Measurements from ENCODE around the gene RB1.
A peak's percentile ranks its signal among the peaks of the same experiment; 100 is the strongest.
"Not testable (repeated sequence)": the region's sequence is repeated elsewhere in the genome, so short reads cannot be mapped to it uniquely, and the experiment has no call there.

Gene RB1

DNA sequence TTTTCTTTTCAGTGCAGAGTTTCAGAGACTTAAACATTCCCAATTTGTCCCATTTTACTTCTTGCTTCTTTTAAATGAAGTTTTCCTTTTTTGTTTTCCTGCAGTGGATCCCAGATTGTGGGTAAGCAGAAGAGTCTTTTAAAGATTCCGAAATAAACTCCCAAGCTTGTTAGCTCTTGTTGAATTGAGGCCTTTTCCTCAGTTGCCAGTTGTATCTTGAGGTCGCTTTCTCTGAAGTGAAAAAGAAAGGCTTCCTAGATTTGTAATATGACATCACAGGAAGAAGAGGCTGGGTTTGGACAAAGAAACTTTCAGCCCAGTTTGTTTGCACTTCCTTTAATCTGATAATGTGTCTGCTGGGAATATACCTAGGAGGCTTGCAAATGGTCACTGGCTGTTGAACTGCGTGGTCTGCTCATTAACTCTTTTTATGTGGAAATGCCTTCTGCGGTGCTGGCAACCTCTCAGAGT, 109.4 kb downstream of the RB1 start, which contains the start of gene LPAR6:
LPAR6 (minus strand) TSS at position 233 of the 471 bp plus-strand sequence. CDS start 690 bp downstream, outside the sequence.
- peak; percentile 56 for DNase-seq

DNA sequence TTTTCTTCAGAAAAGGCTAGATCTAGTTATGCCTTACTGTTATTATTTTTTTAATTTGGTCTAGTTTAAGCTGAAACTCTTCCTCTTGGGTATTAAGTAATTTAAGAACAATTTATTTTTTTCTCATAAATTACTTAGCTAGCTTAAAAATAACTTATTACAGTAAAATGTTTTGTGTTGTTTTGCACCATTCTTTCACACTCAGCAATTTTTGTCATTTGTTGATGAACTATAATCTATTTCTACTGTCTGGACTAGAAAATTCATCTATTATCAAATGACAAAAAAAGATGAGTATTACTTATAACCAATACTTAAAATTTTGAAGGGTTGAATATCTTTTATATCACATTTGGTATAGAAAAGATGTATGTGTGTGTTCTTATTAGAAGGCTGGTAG, 111.0 kb downstream of the RB1 start:
- no peak for DNase-seq

DNA sequence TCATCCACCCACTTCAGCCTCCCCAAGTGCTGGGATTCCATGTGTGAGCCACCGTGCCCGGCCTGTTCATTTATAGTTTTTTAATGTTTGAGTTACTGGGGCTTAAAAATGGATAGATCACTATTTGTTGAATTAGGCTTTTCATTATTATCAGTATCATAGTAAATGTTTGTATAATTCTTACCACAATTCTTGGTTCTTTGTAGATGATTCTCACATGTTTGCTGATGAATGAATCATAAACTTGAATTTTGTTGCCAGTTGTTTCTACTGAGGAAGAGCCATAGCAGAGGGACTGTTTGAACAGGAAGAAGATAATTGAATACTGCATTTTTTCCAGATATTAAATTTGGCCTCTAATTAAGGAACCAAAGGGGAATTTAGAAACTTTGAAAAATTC, 112.0 kb downstream of the RB1 start:
- no peak for DNase-seq

DNA sequence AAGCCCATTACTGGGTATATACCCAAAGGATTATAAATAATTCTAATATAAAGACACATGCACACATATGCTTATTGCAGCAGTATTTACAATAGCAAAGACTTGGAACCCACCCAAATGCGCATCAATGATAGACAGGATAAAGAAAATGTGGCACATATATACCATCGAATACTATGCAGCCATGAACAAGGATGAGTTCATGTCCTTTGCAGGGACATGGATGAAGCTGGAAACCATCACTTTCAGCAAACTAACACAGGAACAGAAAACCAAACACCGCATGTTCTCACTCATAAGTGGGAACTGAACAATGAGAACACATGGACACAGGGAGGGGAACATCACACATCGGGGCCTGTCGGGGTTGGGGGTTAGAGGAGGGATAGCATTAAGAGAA, 118.5 kb downstream of the RB1 start:
- DNase-seq = not testable (repeated sequence)

DNA sequence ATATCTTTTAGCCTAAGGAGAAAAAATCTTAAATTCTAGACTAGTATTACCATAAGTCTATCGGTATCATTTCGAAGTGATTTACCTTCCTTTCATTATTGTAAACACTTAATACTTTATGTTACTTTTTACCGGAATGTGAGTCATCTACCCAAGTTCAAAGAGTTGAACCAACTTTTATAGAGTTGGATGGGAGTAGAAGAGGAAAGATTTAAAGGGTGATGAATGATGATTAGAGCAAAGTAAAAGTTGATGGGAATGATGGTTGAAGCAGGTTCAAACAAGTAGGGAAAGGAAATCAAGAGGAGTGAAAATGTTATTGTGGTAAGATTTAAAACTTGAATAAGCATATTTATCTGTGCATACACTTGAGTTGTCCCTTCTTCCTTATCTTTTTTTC, 120.7 kb downstream of the RB1 start:
- no peak for DNase-seq

DNA sequence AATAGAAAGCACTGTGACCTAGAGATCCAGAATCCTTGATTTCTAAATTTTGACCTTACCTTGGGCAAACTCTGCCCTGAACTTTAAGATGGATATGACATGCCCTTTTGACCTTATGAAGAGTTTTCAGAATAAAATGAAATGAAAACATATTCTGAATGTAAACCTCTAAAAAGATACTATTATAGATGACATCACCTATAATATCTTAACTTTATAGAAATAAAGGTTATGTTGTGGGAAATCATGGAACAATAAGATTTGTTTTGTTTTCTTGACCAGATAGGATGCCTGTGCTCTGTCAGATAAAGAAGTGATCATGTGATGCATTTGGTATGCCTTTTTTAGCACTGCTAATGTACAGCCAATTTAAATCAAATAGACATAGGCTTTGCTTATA, 122.5 kb downstream of the RB1 start:
- no peak for DNase-seq

DNA sequence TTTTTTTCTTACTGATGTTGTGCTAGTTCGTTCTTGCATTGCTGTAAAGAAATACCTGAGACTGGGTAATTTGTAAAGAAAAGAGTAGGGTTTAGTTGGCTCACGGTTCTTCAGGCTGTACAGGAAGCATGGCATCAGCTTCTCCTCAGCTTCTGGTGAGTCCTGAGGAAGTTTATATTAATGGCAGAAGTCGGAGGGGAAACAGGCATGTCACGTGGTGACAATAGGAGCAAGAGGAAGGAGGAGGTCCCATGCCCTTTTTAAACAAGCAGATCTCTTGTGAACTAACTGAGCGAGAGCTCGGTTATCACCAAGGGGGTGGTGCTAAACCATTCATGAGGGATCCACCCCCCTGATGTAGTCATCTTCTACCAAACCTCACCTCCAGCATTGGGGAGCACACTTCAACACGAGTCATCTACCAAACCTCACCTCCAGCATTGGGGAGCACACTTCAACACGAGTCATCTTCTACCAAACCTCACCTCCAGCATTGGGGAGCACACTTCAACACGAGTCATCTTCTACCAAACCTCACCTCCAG, 123.3 kb downstream of the RB1 start:
- DNase-seq = not testable (repeated sequence)

DNA sequence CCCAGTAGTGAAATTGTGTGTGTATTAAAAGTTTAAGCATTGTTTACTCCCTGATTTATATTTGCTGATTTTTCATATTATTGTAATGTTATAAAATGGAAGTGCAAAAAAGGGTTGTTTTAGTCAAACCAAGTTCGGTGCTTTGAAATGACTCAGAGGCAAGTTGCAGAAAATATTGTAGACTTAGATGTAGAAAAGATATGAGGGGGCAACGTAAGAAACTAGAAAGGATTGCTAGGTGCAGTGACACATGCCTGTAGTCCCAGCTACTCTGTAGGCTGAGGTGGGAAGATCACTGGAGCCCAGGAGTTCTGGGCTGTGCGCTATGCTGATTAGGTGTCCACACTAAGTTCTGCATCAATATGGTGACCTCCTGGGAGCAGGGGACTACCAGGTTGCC, 125.5 kb downstream of the RB1 start:
- DNase-seq = no peak

DNA sequence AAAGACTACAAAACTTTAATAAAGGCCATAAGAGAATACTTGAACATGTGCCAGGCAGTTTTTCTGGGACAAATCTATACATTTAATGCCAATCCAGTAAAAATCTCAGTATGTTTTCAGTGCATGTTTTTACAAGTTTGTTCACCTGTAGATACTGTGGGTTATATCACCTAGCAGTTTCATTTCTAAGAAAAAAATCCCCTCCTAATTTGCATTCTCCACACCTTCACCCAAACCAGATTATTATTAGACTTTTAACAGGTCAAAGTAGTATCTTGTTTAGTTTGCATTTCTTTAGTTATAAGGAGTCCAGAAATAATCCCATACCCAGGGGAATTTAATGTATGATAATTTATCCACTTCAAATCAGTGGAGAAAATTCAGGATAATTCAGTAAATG, 126.3 kb downstream of the RB1 start:
- DNase-seq = no peak

DNA sequence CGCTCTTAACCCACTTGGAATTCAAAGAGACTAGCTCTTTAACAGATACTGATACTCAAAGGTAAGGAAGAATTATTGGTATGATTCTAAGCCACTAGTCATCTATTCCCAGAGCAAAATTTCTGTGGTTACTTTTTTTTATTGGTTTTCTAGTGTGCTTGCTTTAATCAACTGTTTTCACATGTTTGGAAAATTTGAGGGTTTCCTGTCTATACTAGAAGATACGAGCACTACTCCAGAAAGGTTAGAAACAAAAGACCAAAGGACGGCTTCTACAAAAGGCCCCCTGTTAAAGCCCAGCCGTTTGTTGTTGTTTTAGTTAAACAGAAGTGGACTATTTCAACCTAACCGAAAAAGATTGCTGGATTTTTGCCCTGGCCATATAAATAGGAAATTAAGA, 127.9 kb downstream of the RB1 start:
- DNase-seq = peak; percentile 46

DNA sequence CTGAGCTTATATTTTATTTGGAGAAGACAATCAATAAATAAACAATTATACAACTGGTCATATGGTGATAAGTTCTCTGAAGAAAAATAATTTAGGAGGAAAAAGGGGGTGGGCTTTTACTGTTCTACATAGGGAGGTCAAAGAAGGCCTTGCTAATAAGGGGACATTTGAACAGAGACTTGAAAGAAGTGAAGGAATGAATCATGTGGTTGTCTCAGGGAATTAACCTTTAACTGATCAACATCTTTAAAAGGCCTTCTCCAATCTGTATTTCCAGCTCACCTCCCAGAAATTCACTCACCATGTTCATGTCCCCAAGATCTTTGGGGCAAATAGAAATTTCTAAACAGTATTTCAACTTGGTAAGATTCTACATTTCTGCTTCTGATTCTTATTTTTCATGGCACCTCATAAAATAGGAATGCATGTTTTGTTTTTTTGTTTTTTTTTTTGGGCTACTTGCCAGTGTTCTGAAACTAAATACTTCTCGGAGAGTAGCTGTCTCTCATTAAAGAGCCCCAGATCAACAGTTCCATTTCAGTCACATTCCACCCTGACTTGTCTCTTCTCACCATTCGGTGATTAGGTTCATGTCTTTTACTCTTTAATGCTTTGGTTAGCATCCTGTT, 128.6 kb downstream of the RB1 start:
- DNase-seq = peak; percentile 32

DNA sequence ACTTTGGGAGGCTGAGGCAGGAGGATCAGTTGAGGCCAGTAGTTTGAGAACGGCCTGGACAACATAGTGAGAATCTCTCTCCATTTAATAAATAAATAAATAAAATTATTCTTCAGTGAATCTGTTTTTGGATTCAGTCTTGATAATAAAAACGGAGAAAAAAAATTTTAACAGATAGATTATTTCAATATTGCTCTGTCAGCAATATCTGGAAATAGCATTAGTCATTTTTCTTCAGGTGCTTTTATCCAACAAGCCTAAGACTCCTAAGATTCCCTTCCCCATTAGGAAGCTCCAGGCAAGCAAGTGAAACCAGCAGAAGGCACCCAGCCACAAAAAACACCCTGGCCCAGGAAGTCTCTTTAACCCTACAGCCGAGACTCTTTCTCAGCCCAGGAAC, 130.6 kb downstream of the RB1 start:
- no peak for DNase-seq

DNA sequence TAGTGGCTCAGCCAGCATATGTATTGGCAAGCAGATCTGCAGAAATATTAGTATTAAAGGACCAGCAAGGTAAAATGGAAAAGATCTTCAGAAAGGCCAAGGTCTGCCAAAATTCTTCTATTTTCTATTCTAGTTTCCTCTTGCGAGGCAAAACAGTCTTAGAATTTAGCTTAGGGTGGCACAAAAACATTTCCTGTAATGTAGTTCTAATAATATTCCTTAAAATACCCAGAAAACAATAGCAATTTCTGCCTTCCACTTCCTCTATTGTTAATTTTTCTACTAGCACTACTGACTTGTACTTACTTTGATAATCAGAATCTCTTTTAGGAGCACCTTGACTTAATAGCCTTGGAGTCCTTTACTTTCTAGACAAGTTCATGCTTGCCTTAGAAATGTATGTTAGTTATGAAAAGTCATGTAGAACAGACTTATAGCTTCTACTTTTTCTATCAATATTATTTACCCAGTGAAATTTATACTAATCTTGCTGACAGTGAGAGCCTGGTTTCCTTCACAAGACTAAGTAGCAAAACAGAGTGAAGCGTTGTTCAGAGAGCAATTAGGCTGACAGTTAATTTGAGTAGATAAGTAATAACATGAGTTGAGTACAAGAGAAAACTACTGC, 133.2 kb downstream of the RB1 start:
- DNase-seq = no peak

DNA sequence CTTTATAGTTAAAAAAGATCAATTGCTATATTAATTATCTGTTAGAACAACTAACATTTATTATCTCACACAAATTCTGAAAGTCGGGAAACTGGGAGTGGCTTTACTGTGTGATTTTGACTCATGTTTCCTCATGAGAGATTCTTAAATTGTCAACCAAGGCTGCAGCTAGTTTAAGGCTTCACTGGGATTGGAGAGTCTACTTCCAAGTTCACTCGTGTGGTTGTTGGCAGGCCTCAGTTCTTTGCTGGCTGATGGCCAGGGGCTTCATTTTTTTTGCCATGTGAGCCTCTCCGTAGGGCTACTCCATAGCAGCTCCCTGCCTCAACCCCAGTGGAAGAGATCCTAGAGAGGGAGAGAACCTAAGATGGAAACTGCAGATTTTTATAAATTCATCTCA, 133.8 kb downstream of the RB1 start:
- peak; percentile 41 for DNase-seq

DNA sequence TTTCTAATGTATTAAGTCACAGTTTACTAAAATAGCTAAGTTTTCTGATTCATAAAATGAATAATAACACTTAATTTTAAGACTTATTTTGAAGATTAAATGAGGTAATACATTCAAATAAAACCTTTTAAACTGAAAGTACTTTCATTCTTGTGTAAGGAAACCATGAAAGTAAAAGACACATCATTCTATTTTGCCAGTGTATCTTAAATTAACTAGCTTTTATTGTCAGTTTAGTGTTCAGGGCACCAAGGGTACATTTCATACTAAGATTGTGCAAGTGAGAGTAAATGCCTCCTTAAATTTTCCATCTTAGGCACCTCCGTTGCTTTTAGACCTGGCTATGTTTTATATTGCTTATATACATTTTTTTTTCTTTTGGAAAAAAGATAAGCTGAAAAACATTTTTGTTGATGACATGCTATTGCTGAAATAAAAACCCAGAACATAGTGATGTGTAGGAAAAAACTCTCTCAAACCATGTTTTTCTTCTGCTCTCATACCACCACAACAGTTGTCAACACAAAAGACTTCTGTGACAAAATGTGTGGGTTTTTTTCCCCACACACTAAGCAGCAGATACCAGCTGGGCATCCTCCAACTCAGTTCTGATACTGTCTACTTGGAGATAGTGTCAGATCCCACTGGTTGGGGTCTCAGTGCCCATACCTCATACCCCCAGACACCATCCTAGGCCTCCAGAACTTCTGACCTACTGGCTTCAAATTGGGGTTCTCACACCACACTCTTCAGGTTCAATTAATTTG, 140.1 kb downstream of the RB1 start:
- no peak for DNase-seq

DNA sequence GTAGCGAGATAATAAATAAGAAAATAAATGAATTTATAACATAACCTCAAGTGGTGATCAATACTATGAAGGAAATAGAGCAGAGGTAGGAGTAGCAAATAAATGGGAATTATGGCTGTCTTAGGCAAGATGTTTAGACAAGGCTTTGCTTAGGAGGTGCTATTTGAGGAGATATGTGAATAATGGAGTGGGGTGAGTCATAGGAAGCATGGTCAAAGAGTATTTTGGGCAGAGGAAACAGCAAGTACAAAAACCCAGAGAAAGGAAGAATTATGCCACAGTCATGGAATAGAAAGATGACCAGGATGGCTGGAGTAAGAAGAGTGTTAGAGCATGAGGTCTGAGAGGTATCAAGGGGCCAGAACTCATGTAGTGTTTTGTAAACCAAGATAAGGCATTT, 142.9 kb downstream of the RB1 start:
- peak; percentile 61 for DNase-seq

DNA sequence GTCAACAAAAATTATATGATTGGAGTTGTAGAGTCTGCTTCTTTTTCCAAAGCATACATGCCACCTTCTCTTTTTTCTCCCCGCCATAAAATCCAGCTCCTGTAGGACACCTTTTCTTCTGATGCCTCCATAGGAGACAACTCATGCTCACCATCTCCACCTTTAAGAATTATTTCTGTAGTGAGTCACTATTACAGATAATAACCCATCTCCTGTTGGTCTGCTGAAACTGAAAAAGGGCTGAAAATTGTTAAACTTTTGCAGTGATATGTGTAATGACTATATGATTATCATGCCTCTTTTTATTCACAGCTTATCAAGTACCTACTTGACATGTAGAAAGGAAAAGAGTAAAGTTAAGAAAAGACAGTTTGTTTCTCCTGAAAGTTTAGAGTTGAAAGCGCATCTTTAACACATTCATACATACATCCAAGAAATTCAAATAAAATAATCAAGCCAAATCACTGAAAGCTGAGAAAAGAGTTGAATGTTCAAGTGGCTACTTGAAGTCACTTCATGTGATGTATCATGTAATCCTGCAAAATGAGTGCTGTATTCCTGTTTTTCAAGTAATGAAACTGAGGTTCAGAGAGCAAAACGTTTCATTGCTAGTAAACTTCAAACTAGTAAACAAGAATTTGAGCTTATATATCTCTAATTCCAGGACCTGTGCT, 144.9 kb downstream of the RB1 start:
- no peak for DNase-seq

DNA sequence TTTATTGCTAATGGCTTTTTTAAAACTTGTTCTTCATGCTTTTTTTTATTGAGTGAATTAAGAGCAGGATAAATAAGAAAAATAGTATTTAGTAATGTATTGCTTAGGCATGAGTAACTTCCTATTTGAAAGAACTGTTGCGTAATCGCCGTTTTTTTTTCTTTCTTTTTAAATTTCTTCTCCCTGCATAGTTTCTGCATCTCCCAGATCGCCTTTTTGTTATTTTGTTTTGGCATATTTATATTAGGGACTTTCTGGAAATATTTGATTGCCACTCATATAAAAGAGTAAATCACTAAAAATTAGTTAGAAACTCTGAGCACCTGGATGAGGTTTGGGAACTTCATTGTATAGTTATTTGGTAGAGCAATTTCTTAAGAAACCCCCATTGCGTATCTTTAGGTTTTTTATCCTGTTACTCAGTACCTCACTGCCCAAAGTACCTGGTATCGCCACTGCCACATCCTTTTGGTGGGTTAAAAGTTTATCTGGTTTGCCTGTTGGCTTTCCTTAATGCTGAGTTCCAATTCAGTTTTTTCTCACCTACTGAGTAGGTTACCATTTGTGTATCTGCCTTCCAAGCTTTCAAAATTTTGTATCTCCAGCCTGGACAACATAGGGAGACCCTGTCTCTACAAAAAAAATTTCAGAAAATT, 145.5 kb downstream of the RB1 start:
- peak; percentile 62 for DNase-seq

DNA sequence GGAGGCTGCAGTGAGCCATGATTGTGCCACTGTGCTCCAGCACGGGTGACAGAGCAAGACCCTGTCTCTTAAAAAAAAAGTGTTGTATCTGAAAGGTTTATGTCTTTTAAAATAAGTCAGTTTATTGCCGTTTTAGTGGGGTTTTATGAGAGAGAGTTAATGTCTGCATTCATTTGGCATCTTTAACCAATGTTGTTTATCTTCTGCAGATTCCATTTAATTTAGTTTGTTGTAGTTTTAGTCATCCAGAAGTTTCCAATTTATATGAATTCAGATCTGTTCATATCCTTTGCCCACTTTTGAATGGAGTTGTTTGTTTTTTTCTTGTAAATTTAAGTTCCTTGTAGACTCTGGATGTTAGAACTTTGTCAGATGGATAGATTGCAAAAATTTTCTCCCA, 146.1 kb downstream of the RB1 start:
- no peak for DNase-seq

DNA sequence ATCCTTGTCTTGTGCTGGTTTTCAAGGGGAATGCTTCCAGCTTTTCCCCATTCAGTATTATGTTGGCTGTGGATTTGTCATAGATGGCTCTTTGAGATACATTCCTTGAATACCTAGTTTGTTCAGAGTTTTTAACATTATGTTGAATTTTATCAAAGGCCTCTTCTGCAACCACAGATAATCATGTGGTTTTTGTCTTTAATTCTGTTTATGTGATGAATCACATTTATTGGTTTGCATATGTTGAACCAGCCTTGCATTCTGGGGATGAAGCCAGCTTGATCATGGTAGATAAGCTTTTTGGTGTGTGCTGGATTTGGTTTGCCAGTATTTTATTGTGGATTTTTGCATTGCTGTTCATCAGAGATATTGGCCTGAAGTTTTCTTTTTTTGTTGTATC, 147.6 kb downstream of the RB1 start:
- peak; percentile 75 for DNase-seq

DNA sequence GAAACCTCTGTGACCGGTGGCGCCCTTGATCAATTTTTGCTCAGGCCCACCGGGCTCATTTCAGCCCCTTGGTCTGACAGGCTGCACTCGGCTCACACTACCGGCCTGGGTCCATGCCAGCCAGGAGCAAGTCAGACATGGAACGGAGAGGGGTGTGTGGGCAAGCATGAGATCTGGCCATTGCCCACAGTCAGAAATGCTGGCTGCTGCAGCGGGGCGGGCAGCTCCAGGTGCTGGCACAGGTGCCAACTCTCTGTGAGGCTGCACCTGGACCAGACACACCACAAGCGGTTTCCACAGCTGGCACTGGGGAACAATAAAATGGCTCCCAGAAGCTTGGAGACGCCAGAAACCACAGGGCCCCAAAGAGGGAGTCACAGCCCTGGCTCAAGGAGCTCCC, 153.0 kb downstream of the RB1 start:
- no peak for DNase-seq

DNA sequence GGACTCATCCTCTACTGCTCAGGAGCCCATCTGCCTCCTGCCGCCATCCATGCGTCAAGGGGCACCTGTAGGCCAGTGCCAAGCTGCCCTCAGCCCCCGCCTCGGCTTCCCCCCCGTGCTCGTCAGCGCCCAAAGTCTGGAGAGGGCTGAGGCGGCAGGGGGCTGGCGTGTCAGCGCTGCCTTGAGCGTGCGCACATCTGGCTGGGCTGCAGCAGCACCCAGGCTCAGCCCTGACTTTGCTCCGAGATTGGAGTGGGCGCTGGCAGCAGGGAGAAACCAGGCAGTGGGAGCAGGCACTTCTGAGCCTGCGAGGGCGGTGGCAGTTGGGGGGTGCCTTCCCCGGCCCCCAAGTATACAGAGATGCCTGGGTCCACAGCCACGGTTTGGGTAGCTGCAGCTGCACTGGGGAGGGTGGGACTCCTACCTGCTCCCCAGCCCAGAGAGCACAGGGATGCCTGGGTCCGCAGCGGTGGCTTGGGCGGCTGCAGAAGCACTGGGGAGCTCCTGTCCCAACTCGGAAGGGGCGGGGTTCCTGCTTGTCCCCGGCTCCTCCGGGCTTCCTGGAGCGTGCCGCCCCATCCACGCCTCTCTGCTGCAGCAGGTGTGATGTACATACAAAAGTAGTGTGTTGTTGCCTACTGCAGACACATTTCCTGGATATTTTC, 154.2 kb downstream of the RB1 start:
- DNase-seq = no peak
